Upper lobe of left lung (tissue), 6 donors: ENCODE data around the gene C3orf85. TPM values are rescaled to one million over a fixed set of nuclear protein-coding genes. Genes with fewer than 3 reads are reported as not detected.
A peak's percentile ranks its signal among the peaks of the same experiment; 100 is the strongest.

Source experiments
- ATAC-seq, 2 donors: fragments of 200-7000 bp; cut with Tn5 transposase; one replicate each; pipeline ENCODE4 v1.9.1; 2022; ENCODE audit warnings: mild to moderate bottlenecking in 2 of 2, moderate library complexity in 2 of 2; ENCODE audit not compliant: low FRiP score in 2 of 2
- DNase-seq, 2 donors: peaks; one replicate each; pipeline ENCODE4 v3.0.0-alpha.2; 2019 to 2020
- H3K27ac ChIP-seq, 4 donors: fragments of 200-600 bp; sonication (generic); one replicate each; pipeline ENCODE4 v1.5.1; 2016 to 2019
- H3K27me3 ChIP-seq, 4 donors: fragments of 200-600 bp; sonication (generic); one replicate each; pipeline ENCODE4 v1.5.1; 2017 to 2019
- H3K36me3 ChIP-seq, 4 donors: fragments of 200-600 bp; sonication (generic); one replicate each; pipeline ENCODE4 v1.5.1; 2016 to 2019
- H3K4me1 ChIP-seq, 4 donors: fragments of 200-600 bp; sonication (generic); one replicate each; pipeline ENCODE4 v1.5.1; 2018 to 2019
- H3K4me3 ChIP-seq, 4 donors: fragments of 200-600 bp; sonication (generic); one replicate each; pipeline ENCODE4 v1.5.1; 2017 to 2019; ENCODE audit warnings: mild to moderate bottlenecking in 2 of 4, moderate library complexity in 1 of 4
- H3K9me3 ChIP-seq, 4 donors: fragments of 200-600 bp; sonication (generic); one replicate each; pipeline ENCODE4 v1.5.1; 2018 to 2019
- EP300 ChIP-seq, 4 donors: sonication (generic); formaldehyde crosslinking; IDR thresholded peaks; one replicate each; pipeline ENCODE4 v1.5.1; 2017; ENCODE audit warnings: antibody characterized with exemption in 4 of 4, control low read depth in 2 of 4
- POLR2A ChIP-seq, 4 donors: fragments of 450-650 bp; IDR thresholded peaks; one replicate each; pipeline ENCODE4 v1.5.1; 2016 to 2017; ENCODE audit warnings: antibody characterized with exemption in 4 of 4, mild to moderate bottlenecking in 2 of 4
- POLR2AphosphoS5 ChIP-seq, 2 donors: sonication (generic); formaldehyde crosslinking; IDR thresholded peaks; one replicate each; pipeline ENCODE4 v1.5.1; 2017; ENCODE audit warnings: antibody characterized with exemption in 2 of 2
- WGBS, 2 donors: methylation state at CpG; one replicate each; pipeline ENCODE4 v1.1.5; 2017 to 2018; 5-methylcytosine and 5-hydroxymethylcytosine counted together
- total RNA-seq, 6 donors: library from RNA; depleted of rRNA in 4 of 6; stranded (reverse); fragments of >200 nt in 4 of 6; gene quantifications; one replicate each; pipeline versions ENCODE4 v1.1.0 to v1.2.1, GENCODE V29; 2016 to 2021
- TF ChIP-seq, protein P1 (sequence below), 6 experiments: fragments of 450-650 bp in 4 of 6; fragments of 200-600 bp in 2 of 6; sonication (generic) in 2 of 6; IDR thresholded peaks; one replicate each; pipeline ENCODE4 v1.5.1; 2016 to 2019; ENCODE audit warnings: antibody characterized with exemption in 6 of 6
- donor health status: DM: no; HTN: no; CAD: no; lungs with moderate emphysema.
- donor health status: DM: no; HTN: yes; CAD: no; lungs with severe emphysema.

Gene C3orf85
- total RNA-seq, 6 donors from 2014 or later: not detected

GRCh38 chr3:109137761-109138160 is 1.2 kb downstream of the C3orf85 start:
- TF ChIP-seq POLR2AphosphoS5 (IDR thresholded peaks at IDR 0.05): no peak
- TF ChIP-seq, protein P1, sequence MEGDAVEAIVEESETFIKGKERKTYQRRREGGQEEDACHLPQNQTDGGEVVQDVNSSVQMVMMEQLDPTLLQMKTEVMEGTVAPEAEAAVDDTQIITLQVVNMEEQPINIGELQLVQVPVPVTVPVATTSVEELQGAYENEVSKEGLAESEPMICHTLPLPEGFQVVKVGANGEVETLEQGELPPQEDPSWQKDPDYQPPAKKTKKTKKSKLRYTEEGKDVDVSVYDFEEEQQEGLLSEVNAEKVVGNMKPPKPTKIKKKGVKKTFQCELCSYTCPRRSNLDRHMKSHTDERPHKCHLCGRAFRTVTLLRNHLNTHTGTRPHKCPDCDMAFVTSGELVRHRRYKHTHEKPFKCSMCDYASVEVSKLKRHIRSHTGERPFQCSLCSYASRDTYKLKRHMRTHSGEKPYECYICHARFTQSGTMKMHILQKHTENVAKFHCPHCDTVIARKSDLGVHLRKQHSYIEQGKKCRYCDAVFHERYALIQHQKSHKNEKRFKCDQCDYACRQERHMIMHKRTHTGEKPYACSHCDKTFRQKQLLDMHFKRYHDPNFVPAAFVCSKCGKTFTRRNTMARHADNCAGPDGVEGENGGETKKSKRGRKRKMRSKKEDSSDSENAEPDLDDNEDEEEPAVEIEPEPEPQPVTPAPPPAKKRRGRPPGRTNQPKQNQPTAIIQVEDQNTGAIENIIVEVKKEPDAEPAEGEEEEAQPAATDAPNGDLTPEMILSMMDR (IDR thresholded peaks at IDR 0.05): no peak
- Histone ChIP-seq H3K36me3 (no peaks in the 10 kb centered on the region), H3K4me3 (no peak overlapping the region), H3K27ac (no peak overlapping the region), H3K9me3 (no peaks in the 10 kb centered on the region), H3K27me3 (no peaks in the 10 kb centered on the region), H3K4me1 (no peaks in the 10 kb centered on the region)
- WGBS, 2 donors: 63 to 71% methylated on average over 2 of the region's 2 CpGs
- DNase-seq (no peak), ATAC-seq (no peak)

DNA sequence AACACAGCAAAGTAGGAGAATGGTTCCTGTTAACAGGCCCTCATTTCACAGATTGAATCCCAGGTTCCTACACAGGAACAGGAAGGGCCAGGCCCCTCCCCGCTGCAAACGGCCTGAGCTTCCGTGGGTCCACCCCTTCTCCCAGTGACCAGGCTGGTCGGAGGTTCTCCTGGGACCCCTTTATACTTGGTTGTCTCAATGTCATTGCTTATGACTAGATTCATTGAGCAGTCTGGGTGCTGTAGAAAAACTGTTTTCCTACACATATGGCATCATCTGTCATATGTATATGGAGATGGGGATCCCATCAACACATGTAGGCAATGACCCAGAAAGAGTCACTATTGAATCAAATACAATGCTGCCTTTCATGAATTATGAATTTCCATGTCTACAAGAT is 3.8 kb downstream of the C3orf85 start:
- ATAC-seq (no peak), DNase-seq (peak in 1 of 2 donors; percentile 10)
- 79 to 90% methylated on average over 4 of the region's 4 CpGs for WGBS, 2 donors

GRCh38 chr3:109143646-109144045 is 7.1 kb downstream of the C3orf85 start:
- H3K4me3 ChIP-seq: no peak overlapping the region
- H3K27me3 ChIP-seq: no peaks in the 10 kb centered on the region
- TF ChIP-seq POLR2AphosphoS5 (IDR thresholded peaks at IDR 0.05) (no peak), EP300 (IDR thresholded peaks at IDR 0.05) (no peak), POLR2A (IDR thresholded peaks at IDR 0.05) (no peak)
- TF ChIP-seq, protein P1 (IDR thresholded peaks at IDR 0.05): no peak
- no peaks in the 10 kb centered on the region for H3K36me3 ChIP-seq
- H3K27ac ChIP-seq: no peak overlapping the region
- H3K4me1 ChIP-seq: no peaks in the 10 kb centered on the region
- DNase-seq (no peak), ATAC-seq (no peak)
- WGBS, 2 donors: 38 to 59% methylated on average over 1 of the region's 1 CpG
- no peaks in the 10 kb centered on the region for H3K9me3 ChIP-seq

More for the DNA sequence above, 3.8 kb downstream of the C3orf85 start:
- Histone ChIP-seq H3K36me3 (no peaks in the 10 kb centered on the region), H3K27me3 (no peaks in the 10 kb centered on the region), H3K4me3 (no peak overlapping the region), H3K27ac (no peak overlapping the region), H3K4me1 (no peaks in the 10 kb centered on the region), H3K9me3 (no peaks in the 10 kb centered on the region)
- TF ChIP-seq EP300 (IDR thresholded peaks at IDR 0.05) (no peak), POLR2AphosphoS5 (IDR thresholded peaks at IDR 0.05) (no peak)
- TF ChIP-seq, protein P1 (IDR thresholded peaks at IDR 0.05): no peak

DNA sequence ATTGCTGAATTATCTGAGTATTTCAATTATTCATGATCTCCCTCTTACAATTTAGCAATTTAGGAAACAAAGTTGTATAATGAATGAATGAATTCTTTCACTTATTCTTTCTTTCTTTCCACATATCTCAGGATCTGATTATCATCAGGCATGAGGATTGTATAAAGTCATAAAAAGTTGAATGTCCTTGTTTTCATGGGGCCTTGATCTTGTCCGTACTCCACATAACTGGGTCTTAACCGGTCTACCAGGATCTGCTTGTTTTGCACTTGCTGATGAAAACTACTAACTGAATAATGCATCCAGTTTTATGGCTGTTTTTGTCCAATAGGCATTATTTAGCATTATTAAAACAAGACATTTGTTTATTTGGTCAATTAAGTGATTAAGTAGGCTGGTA is 12.6 kb downstream of the C3orf85 start:
- no peak overlapping the region for H3K27ac ChIP-seq
- WGBS, 2 donors: 88 to 100% methylated on average over 2 of the region's 2 CpGs
- no peaks in the 10 kb centered on the region for H3K27me3 ChIP-seq
- DNase-seq (no peak), ATAC-seq (no peak)
- H3K9me3 ChIP-seq: no peaks in the 10 kb centered on the region
- H3K4me1 ChIP-seq: no peaks in the 10 kb centered on the region
- H3K36me3 ChIP-seq: no peaks in the 10 kb centered on the region
- TF ChIP-seq EP300 (IDR thresholded peaks at IDR 0.05): no peak
- TF ChIP-seq POLR2AphosphoS5 (IDR thresholded peaks at IDR 0.05): no peak
- TF ChIP-seq, protein P1 (IDR thresholded peaks at IDR 0.05): no peak
- TF ChIP-seq POLR2A (IDR thresholded peaks at IDR 0.05): no peak
- H3K4me3 ChIP-seq: no peak overlapping the region

DNA sequence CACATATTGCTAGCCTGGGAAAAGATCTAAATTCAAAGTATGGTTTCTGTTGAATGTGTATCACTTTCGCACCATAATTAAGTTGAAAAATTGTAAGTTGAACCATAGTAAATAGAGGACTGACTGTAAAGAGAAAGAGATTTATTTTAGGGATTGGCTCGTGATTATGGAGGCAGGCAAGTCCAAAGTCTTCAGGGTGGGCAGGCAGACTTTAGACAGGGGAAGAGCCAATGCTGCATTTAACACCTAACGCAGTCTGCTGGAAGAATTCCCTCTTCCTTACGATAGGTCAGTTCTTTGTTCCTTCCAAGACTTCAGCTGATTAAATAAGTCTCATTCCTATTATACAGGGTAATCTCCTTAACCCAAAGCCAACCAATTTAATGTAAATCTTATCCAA is 15.8 kb downstream of the C3orf85 start:
- ATAC-seq (no peak), DNase-seq (no peak)
- 86 to 89% methylated on average over 4 of the region's 4 CpGs for WGBS, 2 donors
- Histone ChIP-seq H3K4me1 (no peaks in the 10 kb centered on the region), H3K27ac (no peak overlapping the region), H3K4me3 (no peak overlapping the region), H3K27me3 (no peaks in the 10 kb centered on the region), H3K9me3 (no peaks in the 10 kb centered on the region), H3K36me3 (no peaks in the 10 kb centered on the region)
- no peak for TF ChIP-seq POLR2A (IDR thresholded peaks at IDR 0.05)
- TF ChIP-seq, protein P1 (IDR thresholded peaks at IDR 0.05): no peak
- TF ChIP-seq POLR2AphosphoS5 (IDR thresholded peaks at IDR 0.05): no peak
- no peak for TF ChIP-seq EP300 (IDR thresholded peaks at IDR 0.05)
